SK-N-SH (cell line): ENCODE results near the gene H6PD. TPM values are rescaled to one million over a fixed set of nuclear protein-coding genes. Genes with fewer than 3 reads are reported as not detected.

ENCODE experiments used
- CTCF ChIA-PET: fragments of 300-600, 350-600 bp; formaldehyde crosslinking; extraction: SDS; loops from one replicate; lab custom pipeline; 2021; lab: Yijun Ruan, JAX
- POLR2A ChIA-PET: fragments of 350-600 bp; sonication (Branson Sonifier 250); formaldehyde crosslinking; extraction: SDS; loops from one replicate; lab custom pipeline; 2020; ENCODE audit warnings: antibody characterized with exemption, inconsistent platforms; lab: Yijun Ruan, JAX
- DNase-seq: peaks from one replicate; pipeline ENCODE4 v3.0.0; 2012
- H2AFZ ChIP-seq: fragments of 200-600 bp; sonication (generic); 2 replicates; pipeline ENCODE4 v1.8.1; 2016; ENCODE audit warnings: antibody characterized with exemption, mild to moderate bottlenecking, low read depth
- H3F3A ChIP-seq: fragments of 200-600 bp; sonication (generic); replicated peaks from 2 replicates; pipeline ENCODE3; 2016; ENCODE audit warnings: antibody characterized with exemption, mild to moderate bottlenecking; ENCODE audit not compliant: insufficient read depth
- H3K27ac ChIP-seq, 2 experiments: fragments of 200-500 bp in 1 of 2; fragments of 200-600 bp in 1 of 2; sonication (Bioruptor generic) in 1 of 2; sonication (generic), shearing (Covaris generic) in 1 of 2; 2 replicates each; pipeline versions ENCODE4 v1.5.1 to v1.6.1; 2014 to 2016; ENCODE audit warnings: low read depth in 2 of 2, inconsistent platforms in 1 of 2, low read length in 1 of 2, mild to moderate bottlenecking in 1 of 2, mixed read lengths in 1 of 2
- H3K27me3 ChIP-seq: fragments of 200-600 bp; sonication (generic), shearing (Covaris generic); 2 replicates; pipeline ENCODE4 v1.6.1; 2016; ENCODE audit warnings: mixed run types; ENCODE audit not compliant: insufficient read depth
- H3K36me3 ChIP-seq, 2 experiments: fragments of 200-500 bp in 1 of 2; fragments of 200-600 bp in 1 of 2; sonication (Bioruptor generic) in 1 of 2; sonication (generic) in 1 of 2; replicated peaks in 1 of 2; 2 replicates each; pipeline versions ENCODE3 to v1.5.1; 2014 to 2016; ENCODE audit warnings: low read length in 1 of 2, mild to moderate bottlenecking in 1 of 2; ENCODE audit not compliant: insufficient read depth in 2 of 2, control insufficient read depth in 1 of 2
- H3K4me1 ChIP-seq, 2 experiments: fragments of 200-500 bp in 1 of 2; fragments of 200-600 bp in 1 of 2; sonication (Bioruptor generic) in 1 of 2; sonication (generic), shearing (Covaris generic) in 1 of 2; 2 replicates each; pipeline versions ENCODE4 v1.5.1 to v1.6.1; 2014 to 2016; ENCODE audit warnings: low read depth in 1 of 2, low read length in 1 of 2, mixed run types in 1 of 2; ENCODE audit not compliant: insufficient read depth in 2 of 2, control insufficient read depth in 1 of 2
- H3K4me2 ChIP-seq: fragments of 200-600 bp; sonication (generic), shearing (Covaris generic); 2 replicates; pipeline ENCODE4 v1.6.1; 2017; ENCODE audit warnings: mixed run types
- H3K4me3 ChIP-seq, 2 experiments: fragments of 200-500 bp in 1 of 2; fragments of 200-600 bp in 1 of 2; sonication (Bioruptor generic) in 1 of 2; sonication (generic), shearing (Covaris generic) in 1 of 2; 2 replicates each; pipeline versions ENCODE4 v1.5.1 to v1.8.1; 2014 to 2016; ENCODE audit warnings: low read depth in 2 of 2, inconsistent platforms in 1 of 2, low read length in 1 of 2, mild to moderate bottlenecking in 1 of 2, mixed read lengths in 1 of 2, moderate library complexity in 1 of 2
- H3K79me2 ChIP-seq: fragments of 200-600 bp; sonication (generic); 2 replicates; pipeline ENCODE4 v1.8.1; 2017; ENCODE audit warnings: mild to moderate bottlenecking; ENCODE audit not compliant: insufficient read depth
- H3K9ac ChIP-seq: fragments of 200-600 bp; sonication (generic); 2 replicates; pipeline ENCODE4 v1.6.1; 2017; ENCODE audit warnings: mixed run types
- H3K9me2 ChIP-seq: fragments of 200-600 bp; sonication (generic); 2 replicates; pipeline ENCODE4 v1.6.1; 2017; ENCODE audit warnings: mixed run types
- H3K9me3 ChIP-seq: fragments of 200-600 bp; sonication (generic); 2 replicates; pipeline ENCODE4 v1.6.1; 2017; ENCODE audit warnings: mixed run types, mild to moderate bottlenecking, moderate library complexity
- H4K20me1 ChIP-seq: fragments of 200-600 bp; sonication (generic); 2 replicates; pipeline ENCODE4 v1.6.1; 2017; ENCODE audit warnings: mild to moderate bottlenecking, mixed run types; ENCODE audit not compliant: insufficient read depth
- CHD2 ChIP-seq: fragments of 150-350 bp; IDR thresholded peaks from 2 replicates; pipeline ENCODE4 v1.6.1; 2018; ENCODE audit warnings: low read length; ENCODE audit not compliant: partially characterized antibody
- EZH2phosphoT487 ChIP-seq: fragments of 200-600 bp; sonication (generic); IDR thresholded peaks from 2 replicates; pipeline ENCODE4 v1.6.1; 2017; ENCODE audit warnings: low read depth, mixed run types, mild to moderate bottlenecking, antibody characterized with exemption, moderate library complexity, borderline replicate concordance
- FOXJ3 ChIP-seq: sonication (generic); formaldehyde crosslinking; IDR thresholded peaks from 2 replicates; pipeline ENCODE4 v1.5.1; 2020; ENCODE audit warnings: mild to moderate bottlenecking, missing genetic modification reagents
- GATA2 ChIP-seq: sonication (generic); formaldehyde crosslinking; IDR thresholded peaks from 2 replicates; pipeline ENCODE4 v1.5.0; 2020; ENCODE audit warnings: mild to moderate bottlenecking, missing genetic modification reagents
- JUND ChIP-seq: IDR thresholded peaks from 2 replicates; pipeline ENCODE4 v1.4.0; 2012
- MEF2A ChIP-seq: IDR thresholded peaks from 2 replicates; pipeline ENCODE4 v1.4.0; 2012; ENCODE audit warnings: low read depth, borderline replicate concordance
- MXI1 ChIP-seq: IDR thresholded peaks from 2 replicates; pipeline ENCODE4 v1.6.1; 2012; ENCODE audit warnings: mild to moderate bottlenecking, low read depth, low read length, improper control_type of control experiment
- NFIC ChIP-seq: IDR thresholded peaks from 2 replicates; pipeline ENCODE4 v1.4.0; 2012; ENCODE audit warnings: borderline replicate concordance
- NRF1 ChIP-seq: IDR thresholded peaks from 2 replicates; pipeline ENCODE4 v1.6.1; 2012; ENCODE audit warnings: low read depth, mild to moderate bottlenecking, low read length
- POLR2AphosphoS5 ChIP-seq: IDR thresholded peaks from 2 replicates; pipeline ENCODE4 v1.6.1; 2012; ENCODE audit warnings: low read depth, low read length
- RAD21 ChIP-seq: IDR thresholded peaks from 2 replicates; pipeline ENCODE4 v1.6.1; 2012; ENCODE audit warnings: mild to moderate bottlenecking, low read length
- RCOR1 ChIP-seq: fragments of 150-350 bp; IDR thresholded peaks from 2 replicates; pipeline ENCODE4 v1.6.1; 2017; ENCODE audit warnings: antibody characterized with exemption, low read length
- RFX5 ChIP-seq: IDR thresholded peaks from 2 replicates; pipeline ENCODE4 v1.6.1; 2012; ENCODE audit warnings: mild to moderate bottlenecking, improper control_type of control experiment, low read length
- SMC3 ChIP-seq: IDR thresholded peaks from 2 replicates; pipeline ENCODE4 v1.6.1; 2012; ENCODE audit warnings: low read depth, low read length, improper control_type of control experiment
- TAF1 ChIP-seq: IDR thresholded peaks from 2 replicates; pipeline ENCODE4 v1.6.1; 2012; ENCODE audit warnings: low read depth, mild to moderate bottlenecking, low read length, moderate library complexity, borderline replicate concordance
- WGBS: methylation state at CpG from one replicate; pipeline ENCODE4 v1.1.6; 2017; ENCODE audit warnings: low lambda C conversion rate; 5-methylcytosine and 5-hydroxymethylcytosine counted together
- polyA plus RNA-seq, 3 experiments: library from polyadenylated mRNA; depleted of rRNA; stranded (reverse); fragments of >200 nt; gene quantifications; 2 replicates each; pipeline ENCODE4 v1.2.3, GENCODE V29; 2012
- TF ChIP-seq, protein P1 (sequence below): IDR thresholded peaks from 2 replicates; pipeline ENCODE4 v1.4.0; 2012; ENCODE audit warnings: low read depth, borderline replicate concordance
- TF ChIP-seq, protein P2 (sequence below): fragments of 200-600 bp; sonication (generic); IDR thresholded peaks from 2 replicates; pipeline ENCODE4 v1.6.1; 2017; ENCODE audit warnings: antibody characterized with exemption, mild to moderate bottlenecking, moderate library complexity
- TF ChIP-seq, protein P3 (sequence below): IDR thresholded peaks from 2 replicates; pipeline ENCODE4 v1.6.1; 2012; ENCODE audit warnings: mild to moderate bottlenecking, low read depth, low read length, moderate library complexity

Gene H6PD
- polyA plus RNA-seq, 1 of the 3 experiments (the other 2 are of a cell fraction): 19.1 TPM

DNA sequence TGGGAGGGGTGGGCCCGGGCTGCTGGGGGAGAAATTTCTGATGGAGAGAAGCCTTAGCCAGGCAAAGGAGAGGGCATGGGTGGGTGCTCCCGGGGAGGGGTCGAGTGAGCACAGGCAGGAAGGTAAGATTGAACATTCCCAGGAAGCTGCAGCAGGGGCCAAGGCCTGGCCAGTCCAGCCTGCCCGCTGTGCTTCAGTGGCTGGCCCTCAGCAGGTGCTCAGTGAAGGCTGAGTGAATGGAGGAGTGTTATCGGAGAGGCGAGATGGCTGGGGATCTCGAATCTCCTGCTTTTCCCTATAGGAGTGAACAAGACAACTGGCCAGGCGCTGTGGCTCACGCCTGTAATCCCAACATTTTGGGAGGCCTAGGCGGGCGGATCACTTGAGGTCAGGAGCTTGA lies 79.0 kb downstream of the H6PD start:
- Histone ChIP-seq H3K4me2 (no peak overlapping the region), H3K27me3 (no peaks in the 10 kb centered on the region), H4K20me1 (peaks cover 32% of the 10 kb centered on the region), H3F3A (no peaks in the 10 kb centered on the region), H3K9me2 (no peaks in the 10 kb centered on the region), H2AFZ (no peak overlapping the region), H3K36me3 (no peaks in the 10 kb centered on the region), H3K79me2 (peaks cover 15% of the 10 kb centered on the region), H3K9me3 (no peaks in the 10 kb centered on the region), H3K4me1 (peaks cover 0 to 6% of the 10 kb centered on the region in 2 experiments; a peak in 1 of 4 replicates), H3K27ac (no peak overlapping the region), H3K4me3 (no peak overlapping the region), H3K9ac (no peak overlapping the region)
- DNase-seq: no peak
- CTCF ChIA-PET: interaction anchor here (1.1 kb wide), 1 partner anchor 186 kb away, joined by 3 read pairs; no protein-coding TSS in a partner anchor
- POLR2A ChIA-PET: no interaction called here
- WGBS: 81% methylated on average over 11 of the region's 11 CpGs
- TF ChIP-seq CHD2: no peak
- TF ChIP-seq, protein P1, sequence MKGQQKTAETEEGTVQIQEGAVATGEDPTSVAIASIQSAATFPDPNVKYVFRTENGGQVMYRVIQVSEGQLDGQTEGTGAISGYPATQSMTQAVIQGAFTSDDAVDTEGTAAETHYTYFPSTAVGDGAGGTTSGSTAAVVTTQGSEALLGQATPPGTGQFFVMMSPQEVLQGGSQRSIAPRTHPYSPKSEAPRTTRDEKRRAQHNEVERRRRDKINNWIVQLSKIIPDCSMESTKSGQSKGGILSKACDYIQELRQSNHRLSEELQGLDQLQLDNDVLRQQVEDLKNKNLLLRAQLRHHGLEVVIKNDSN: no peak
- TF ChIP-seq RCOR1: no peak
- no peak for TF ChIP-seq MXI1
- no peak for TF ChIP-seq POLR2AphosphoS5
- TF ChIP-seq GATA2: no peak
- TF ChIP-seq NFIC: no peak
- TF ChIP-seq MEF2A: no peak
- no peak for TF ChIP-seq JUND
- no peak for TF ChIP-seq RFX5
- TF ChIP-seq RAD21: no peak
- no peak for TF ChIP-seq SMC3
- no peak for TF ChIP-seq TAF1
- TF ChIP-seq, protein P2, sequence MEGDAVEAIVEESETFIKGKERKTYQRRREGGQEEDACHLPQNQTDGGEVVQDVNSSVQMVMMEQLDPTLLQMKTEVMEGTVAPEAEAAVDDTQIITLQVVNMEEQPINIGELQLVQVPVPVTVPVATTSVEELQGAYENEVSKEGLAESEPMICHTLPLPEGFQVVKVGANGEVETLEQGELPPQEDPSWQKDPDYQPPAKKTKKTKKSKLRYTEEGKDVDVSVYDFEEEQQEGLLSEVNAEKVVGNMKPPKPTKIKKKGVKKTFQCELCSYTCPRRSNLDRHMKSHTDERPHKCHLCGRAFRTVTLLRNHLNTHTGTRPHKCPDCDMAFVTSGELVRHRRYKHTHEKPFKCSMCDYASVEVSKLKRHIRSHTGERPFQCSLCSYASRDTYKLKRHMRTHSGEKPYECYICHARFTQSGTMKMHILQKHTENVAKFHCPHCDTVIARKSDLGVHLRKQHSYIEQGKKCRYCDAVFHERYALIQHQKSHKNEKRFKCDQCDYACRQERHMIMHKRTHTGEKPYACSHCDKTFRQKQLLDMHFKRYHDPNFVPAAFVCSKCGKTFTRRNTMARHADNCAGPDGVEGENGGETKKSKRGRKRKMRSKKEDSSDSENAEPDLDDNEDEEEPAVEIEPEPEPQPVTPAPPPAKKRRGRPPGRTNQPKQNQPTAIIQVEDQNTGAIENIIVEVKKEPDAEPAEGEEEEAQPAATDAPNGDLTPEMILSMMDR: no peak
- TF ChIP-seq FOXJ3 (CRISPR knock-in tag): no peak
- TF ChIP-seq NRF1: no peak
- TF ChIP-seq EZH2phosphoT487: no peak
- TF ChIP-seq, protein P3, sequence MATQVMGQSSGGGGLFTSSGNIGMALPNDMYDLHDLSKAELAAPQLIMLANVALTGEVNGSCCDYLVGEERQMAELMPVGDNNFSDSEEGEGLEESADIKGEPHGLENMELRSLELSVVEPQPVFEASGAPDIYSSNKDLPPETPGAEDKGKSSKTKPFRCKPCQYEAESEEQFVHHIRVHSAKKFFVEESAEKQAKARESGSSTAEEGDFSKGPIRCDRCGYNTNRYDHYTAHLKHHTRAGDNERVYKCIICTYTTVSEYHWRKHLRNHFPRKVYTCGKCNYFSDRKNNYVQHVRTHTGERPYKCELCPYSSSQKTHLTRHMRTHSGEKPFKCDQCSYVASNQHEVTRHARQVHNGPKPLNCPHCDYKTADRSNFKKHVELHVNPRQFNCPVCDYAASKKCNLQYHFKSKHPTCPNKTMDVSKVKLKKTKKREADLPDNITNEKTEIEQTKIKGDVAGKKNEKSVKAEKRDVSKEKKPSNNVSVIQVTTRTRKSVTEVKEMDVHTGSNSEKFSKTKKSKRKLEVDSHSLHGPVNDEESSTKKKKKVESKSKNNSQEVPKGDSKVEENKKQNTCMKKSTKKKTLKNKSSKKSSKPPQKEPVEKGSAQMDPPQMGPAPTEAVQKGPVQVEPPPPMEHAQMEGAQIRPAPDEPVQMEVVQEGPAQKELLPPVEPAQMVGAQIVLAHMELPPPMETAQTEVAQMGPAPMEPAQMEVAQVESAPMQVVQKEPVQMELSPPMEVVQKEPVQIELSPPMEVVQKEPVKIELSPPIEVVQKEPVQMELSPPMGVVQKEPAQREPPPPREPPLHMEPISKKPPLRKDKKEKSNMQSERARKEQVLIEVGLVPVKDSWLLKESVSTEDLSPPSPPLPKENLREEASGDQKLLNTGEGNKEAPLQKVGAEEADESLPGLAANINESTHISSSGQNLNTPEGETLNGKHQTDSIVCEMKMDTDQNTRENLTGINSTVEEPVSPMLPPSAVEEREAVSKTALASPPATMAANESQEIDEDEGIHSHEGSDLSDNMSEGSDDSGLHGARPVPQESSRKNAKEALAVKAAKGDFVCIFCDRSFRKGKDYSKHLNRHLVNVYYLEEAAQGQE: no peak
